C4-2B (cell line): Measurements from ENCODE around the gene PSPN.

Experiments used
- ZFX ChIP-seq: fragments of 450-650 bp; IDR thresholded peaks from 2 replicates; pipeline ENCODE4 v1.6.1; 2017
- TF ChIP-seq, protein P1 (sequence below): fragments of 450-650 bp; conservative IDR thresholded peaks from 2 replicates; pipeline ENCODE4 v1.5.1; 2017; ENCODE audit warnings: mild to moderate bottlenecking

DNA sequence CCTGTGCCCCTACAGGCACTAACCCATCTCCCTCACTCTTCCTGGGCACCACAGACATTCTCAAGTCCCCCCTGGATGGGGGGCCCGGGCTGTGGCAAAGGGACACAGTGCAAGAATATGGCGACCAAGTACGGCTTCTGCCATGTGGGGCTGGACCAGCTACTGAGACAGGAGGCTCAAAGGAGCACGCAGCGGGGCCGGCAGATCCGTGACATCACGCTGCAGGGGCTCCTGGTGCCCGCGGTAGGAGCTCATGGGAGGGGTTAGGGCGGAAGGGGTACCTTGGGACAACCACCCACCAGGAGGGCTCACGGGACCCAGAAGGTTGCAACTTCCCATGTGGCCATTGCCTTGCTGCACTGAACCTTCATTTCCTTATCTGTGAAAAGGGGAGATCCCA, 20.6 kb upstream of the PSPN start:
- TF ChIP-seq, protein P1, sequence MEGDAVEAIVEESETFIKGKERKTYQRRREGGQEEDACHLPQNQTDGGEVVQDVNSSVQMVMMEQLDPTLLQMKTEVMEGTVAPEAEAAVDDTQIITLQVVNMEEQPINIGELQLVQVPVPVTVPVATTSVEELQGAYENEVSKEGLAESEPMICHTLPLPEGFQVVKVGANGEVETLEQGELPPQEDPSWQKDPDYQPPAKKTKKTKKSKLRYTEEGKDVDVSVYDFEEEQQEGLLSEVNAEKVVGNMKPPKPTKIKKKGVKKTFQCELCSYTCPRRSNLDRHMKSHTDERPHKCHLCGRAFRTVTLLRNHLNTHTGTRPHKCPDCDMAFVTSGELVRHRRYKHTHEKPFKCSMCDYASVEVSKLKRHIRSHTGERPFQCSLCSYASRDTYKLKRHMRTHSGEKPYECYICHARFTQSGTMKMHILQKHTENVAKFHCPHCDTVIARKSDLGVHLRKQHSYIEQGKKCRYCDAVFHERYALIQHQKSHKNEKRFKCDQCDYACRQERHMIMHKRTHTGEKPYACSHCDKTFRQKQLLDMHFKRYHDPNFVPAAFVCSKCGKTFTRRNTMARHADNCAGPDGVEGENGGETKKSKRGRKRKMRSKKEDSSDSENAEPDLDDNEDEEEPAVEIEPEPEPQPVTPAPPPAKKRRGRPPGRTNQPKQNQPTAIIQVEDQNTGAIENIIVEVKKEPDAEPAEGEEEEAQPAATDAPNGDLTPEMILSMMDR = no peak
- no peak for TF ChIP-seq ZFX
